ENCODE data around the gene LSMEM2. TPM values are rescaled to one million over a fixed set of nuclear protein-coding genes. Genes with fewer than 3 reads are reported as not detected.
A peak's percentile ranks its signal among the peaks of the same experiment; 100 is the strongest.

LSMEM2 gene
- polyA plus RNA-seq, 1 experiment, result not detected

- DNase-seq (ENCODE audit: low read depth), result peak; percentile 74
- CTCF ChIA-PET, result interaction anchor here (0.9 to 2.1 kb wide), 6 partner anchors 9 to 134 kb away, joined by 4 to 11 read pairs (median 5); partner anchors contain the start of genes GNAI2 and SEMA3B
- POLR2A ChIA-PET, result interaction anchor here (1.6 kb wide), 1 partner anchor 9 kb away, joined by 5 read pairs; no protein-coding TSS in a partner anchor
Measured at GRCh38 chr3:50327943-50328691, 49.2 kb downstream of the LSMEM2 start, which contains the start of gene TUSC2. Gene TUSC2 (minus strand): TSS chr3:50328223. CDS start chr3:50328099, 124 bp downstream.

DNA sequence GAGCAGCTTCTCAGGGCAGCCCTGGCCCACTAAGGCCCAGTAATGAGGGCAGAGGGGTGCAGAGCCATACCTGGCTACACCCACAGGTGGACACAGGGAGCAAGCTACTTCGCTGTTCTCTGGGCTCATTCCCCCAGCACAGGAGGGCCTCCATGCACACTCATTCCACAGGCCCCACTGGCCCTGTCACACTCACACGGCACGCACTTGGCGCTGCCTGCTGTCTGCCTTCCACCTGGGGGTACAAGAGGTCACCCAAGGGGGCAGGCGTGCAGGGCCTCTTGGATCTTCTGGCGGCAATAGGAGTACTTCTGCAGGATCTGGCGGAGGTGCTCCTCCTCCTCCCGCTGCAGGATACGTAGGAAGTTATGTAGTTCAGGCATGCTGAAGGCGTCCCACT is 51.4 kb downstream of the LSMEM2 start:
- H3K36me3 ChIP-seq (ENCODE audit: control insufficient read depth, insufficient read depth, low read length), result peaks cover 27% of the 10 kb centered on the region
- no peak for DNase-seq (ENCODE audit: low read depth)
- no peak for TF ChIP-seq CTCF (IDR thresholded peaks at IDR 0.05; ENCODE audit: insufficient read depth, low read depth, low read length)
- no peak overlapping the region for H3K4me3 ChIP-seq (ENCODE audit: low read depth, low read length)
- POLR2A ChIA-PET, result no interaction called here
- CTCF ChIA-PET, result no interaction called here
- no peaks in the 10 kb centered on the region for H3K27me3 ChIP-seq (ENCODE audit: control insufficient read depth, insufficient read depth, low read length)

More at GRCh38 chr3:50327943-50328691, 49.2 kb downstream of the LSMEM2 start, which contains the start of gene TUSC2:
- peaks cover 27% of the 10 kb centered on the region for H3K36me3 ChIP-seq (ENCODE audit: control insufficient read depth, insufficient read depth, low read length)
- TF ChIP-seq CTCF (IDR thresholded peaks at IDR 0.05; ENCODE audit: insufficient read depth, low read depth, low read length), result no peak
- H3K27me3 ChIP-seq (ENCODE audit: control insufficient read depth, insufficient read depth, low read length), result no peaks in the 10 kb centered on the region
- H3K4me3 ChIP-seq (ENCODE audit: low read depth, low read length), result peak within 1 kb of the TSS; percentile 72

- Histone ChIP-seq H3K27me3 (ENCODE audit: control insufficient read depth, insufficient read depth, low read length) (no peaks in the 10 kb centered on the region), H3K36me3 (ENCODE audit: control insufficient read depth, insufficient read depth, low read length) (peaks cover 25% of the 10 kb centered on the region), H3K4me3 (ENCODE audit: low read depth, low read length) (no peak overlapping the region)
- ChIA-PET CTCF (interaction anchor here (0.5 kb wide), 1 partner anchor 650 kb away, joined by 3 read pairs; no protein-coding TSS in a partner anchor), POLR2A (no interaction called here)
- TF ChIP-seq CTCF (IDR thresholded peaks at IDR 0.05; ENCODE audit: insufficient read depth, low read depth, low read length), result no peak
- no peak for DNase-seq (ENCODE audit: low read depth)
Measured at GRCh38 chr3:50331364-50331907, 52.5 kb downstream of the LSMEM2 start.

GRCh38 chr3:50333744-50334328 is 54.9 kb downstream of the LSMEM2 start:
- peaks cover 25% of the 10 kb centered on the region for H3K36me3 ChIP-seq (ENCODE audit: control insufficient read depth, insufficient read depth, low read length)
- CTCF ChIA-PET, result interaction anchor here (0.6 to 7.2 kb wide), 3 partner anchors 9 to 228 kb away, joined by 3 to 32 read pairs (median 3); no protein-coding TSS in a partner anchor
- no peak for DNase-seq (ENCODE audit: low read depth)
- POLR2A ChIA-PET, result interaction anchor here (0.7 kb wide), 1 partner anchor 19 kb away, joined by 5 read pairs; no protein-coding TSS in a partner anchor
- no peak for TF ChIP-seq CTCF (IDR thresholded peaks at IDR 0.05; ENCODE audit: insufficient read depth, low read depth, low read length)
- no peak overlapping the region for H3K4me3 ChIP-seq (ENCODE audit: low read depth, low read length)
- H3K27me3 ChIP-seq (ENCODE audit: control insufficient read depth, insufficient read depth, low read length), result no peaks in the 10 kb centered on the region
